Measurements from ENCODE around the gene FAM78B.

Gene FAM78B

DNA sequence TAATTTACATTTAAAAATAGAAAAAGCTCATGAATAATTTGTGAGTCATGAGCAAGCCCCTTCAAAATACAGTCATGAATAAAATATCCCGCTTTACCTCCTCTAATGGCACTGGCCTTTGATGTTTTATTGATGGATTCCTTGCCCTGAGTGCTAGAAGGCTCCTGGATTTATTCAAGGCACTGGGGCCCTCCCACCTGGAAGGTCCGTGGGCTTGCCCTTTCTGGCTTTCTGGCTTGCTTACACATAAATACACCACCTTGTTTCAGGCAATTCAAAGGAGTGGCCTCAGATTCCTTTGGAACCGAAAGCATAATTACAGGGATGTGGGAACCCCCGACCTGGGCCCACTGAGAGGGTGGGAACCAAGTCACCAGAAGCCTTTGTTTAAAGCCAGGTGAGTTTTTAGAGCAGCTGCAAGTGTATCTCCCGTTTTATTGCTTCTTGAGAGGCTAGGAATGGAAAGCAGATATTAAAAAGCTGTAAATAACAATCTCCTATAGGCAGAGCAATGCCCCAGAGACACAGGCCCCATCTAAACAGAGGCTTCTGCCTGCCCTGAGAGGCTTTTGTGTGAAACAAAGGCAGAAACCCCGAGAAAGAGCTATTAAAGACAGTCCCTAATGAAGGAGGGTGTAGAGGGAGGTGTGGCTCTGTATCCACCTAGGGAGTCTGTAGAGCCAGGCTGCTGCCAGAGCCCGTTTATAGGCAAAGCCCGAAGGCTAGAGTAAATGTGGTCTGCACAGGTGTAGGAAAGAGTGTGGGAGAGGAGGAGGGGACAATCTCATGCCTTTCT lies 126.4 kb downstream of the FAM78B start:
- Histone ChIP-seq H3K4me3 (ENCODE audit: low read depth in 1 of 2, low read length in 2 of 2) (no peak overlapping the region), H3K27me3 (ENCODE audit: insufficient read depth, low read length, poor library complexity) (peaks cover 36% of the 10 kb centered on the region), H3K36me3 (ENCODE audit: insufficient read depth, low read length) (no peaks in the 10 kb centered on the region), H3K79me2 (ENCODE audit: insufficient read depth, low read length) (no peaks in the 10 kb centered on the region), H3K4me2 (ENCODE audit: insufficient read depth, low read length) (no peak overlapping the region), H3K9ac (ENCODE audit: low read depth, low read length) (no peak overlapping the region), H3K27ac (ENCODE audit: low read length) (no peak overlapping the region), H3K9me3 (ENCODE audit: insufficient read depth, low read length, severe bottlenecking) (no peaks in the 10 kb centered on the region), H4K20me1 (ENCODE audit: insufficient read depth, low read length) (0 out of 2 replicates have a peak, but pooled peaks cover 2% of the 10 kb centered on the region), H3K4me1 (ENCODE audit: insufficient read depth, low read length) (no peaks in the 10 kb centered on the region), H2AFZ (ENCODE audit: low read depth, low read length) (no peak overlapping the region)
- ATAC-seq (ENCODE audit: insufficient read depth, low read depth) = no peak
- TF ChIP-seq, protein P1, sequence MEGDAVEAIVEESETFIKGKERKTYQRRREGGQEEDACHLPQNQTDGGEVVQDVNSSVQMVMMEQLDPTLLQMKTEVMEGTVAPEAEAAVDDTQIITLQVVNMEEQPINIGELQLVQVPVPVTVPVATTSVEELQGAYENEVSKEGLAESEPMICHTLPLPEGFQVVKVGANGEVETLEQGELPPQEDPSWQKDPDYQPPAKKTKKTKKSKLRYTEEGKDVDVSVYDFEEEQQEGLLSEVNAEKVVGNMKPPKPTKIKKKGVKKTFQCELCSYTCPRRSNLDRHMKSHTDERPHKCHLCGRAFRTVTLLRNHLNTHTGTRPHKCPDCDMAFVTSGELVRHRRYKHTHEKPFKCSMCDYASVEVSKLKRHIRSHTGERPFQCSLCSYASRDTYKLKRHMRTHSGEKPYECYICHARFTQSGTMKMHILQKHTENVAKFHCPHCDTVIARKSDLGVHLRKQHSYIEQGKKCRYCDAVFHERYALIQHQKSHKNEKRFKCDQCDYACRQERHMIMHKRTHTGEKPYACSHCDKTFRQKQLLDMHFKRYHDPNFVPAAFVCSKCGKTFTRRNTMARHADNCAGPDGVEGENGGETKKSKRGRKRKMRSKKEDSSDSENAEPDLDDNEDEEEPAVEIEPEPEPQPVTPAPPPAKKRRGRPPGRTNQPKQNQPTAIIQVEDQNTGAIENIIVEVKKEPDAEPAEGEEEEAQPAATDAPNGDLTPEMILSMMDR (IDR thresholded peaks at IDR 0.05; ENCODE audit: borderline replicate concordance, extremely low read depth, low read length, poor library complexity, severe bottlenecking) = no peak
- TF ChIP-seq EZH2 (IDR thresholded peaks at IDR 0.05; ENCODE audit: borderline replicate concordance, low read depth, low read length, severe bottlenecking) = no peak
- no peak for DNase-seq

DNA sequence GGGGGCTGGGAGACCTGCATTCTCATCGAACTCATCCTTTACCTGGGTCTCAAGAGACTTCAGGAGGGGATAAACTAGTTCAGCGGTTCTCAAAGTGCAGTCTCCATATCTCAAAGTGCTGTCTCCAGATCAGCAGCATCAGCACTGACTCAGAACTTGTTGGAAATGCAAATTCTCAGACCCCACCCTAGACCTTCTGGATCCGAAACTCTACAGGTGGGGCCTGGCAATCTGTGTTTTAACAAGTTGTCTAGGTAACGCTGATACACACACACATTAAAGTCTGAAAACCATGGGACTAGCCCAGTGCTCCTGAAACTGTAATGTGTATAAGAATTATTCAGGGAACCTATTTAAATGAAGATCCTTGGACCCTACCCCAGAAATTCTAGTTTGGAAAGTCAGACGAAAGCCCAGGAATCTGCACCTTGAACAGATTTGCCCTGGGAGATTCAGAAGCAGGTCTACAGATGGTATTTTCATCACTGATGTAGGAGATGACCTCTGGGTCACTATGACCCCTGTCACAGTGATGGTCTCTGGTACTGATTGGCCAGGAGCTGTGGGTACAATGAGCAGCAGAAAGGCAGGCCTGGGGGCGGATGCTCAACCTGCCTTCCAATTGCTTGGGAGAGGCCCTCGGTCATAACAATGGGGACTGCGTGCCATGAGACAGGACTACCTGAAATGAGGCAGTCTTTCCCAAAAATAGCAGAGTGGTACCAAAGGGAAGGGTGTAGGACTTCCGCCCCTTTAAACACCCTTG lies 127.2 kb downstream of the FAM78B start:
- Histone ChIP-seq H3K4me1 (ENCODE audit: insufficient read depth, low read length) (no peaks in the 10 kb centered on the region), H3K9me3 (ENCODE audit: insufficient read depth, low read length, severe bottlenecking) (no peaks in the 10 kb centered on the region), H3K4me3 (ENCODE audit: low read depth in 1 of 2, low read length in 2 of 2) (no peak overlapping the region), H2AFZ (ENCODE audit: low read depth, low read length) (no peak overlapping the region), H3K9ac (ENCODE audit: low read depth, low read length) (no peak overlapping the region), H3K27me3 (ENCODE audit: insufficient read depth, low read length, poor library complexity) (peaks cover 41% of the 10 kb centered on the region), H3K27ac (ENCODE audit: low read length) (no peak overlapping the region), H3K79me2 (ENCODE audit: insufficient read depth, low read length) (no peaks in the 10 kb centered on the region), H4K20me1 (ENCODE audit: insufficient read depth, low read length) (0 out of 2 replicates have a peak, but pooled peaks cover 2% of the 10 kb centered on the region), H3K36me3 (ENCODE audit: insufficient read depth, low read length) (no peaks in the 10 kb centered on the region), H3K4me2 (ENCODE audit: insufficient read depth, low read length) (no peak overlapping the region)
- DNase-seq (no peak), ATAC-seq (ENCODE audit: insufficient read depth, low read depth) (no peak)
- no peak for TF ChIP-seq EZH2 (IDR thresholded peaks at IDR 0.05; ENCODE audit: borderline replicate concordance, low read depth, low read length, severe bottlenecking)
- TF ChIP-seq, protein P1 (IDR thresholded peaks at IDR 0.05; ENCODE audit: borderline replicate concordance, extremely low read depth, low read length, poor library complexity, severe bottlenecking) = no peak

DNA sequence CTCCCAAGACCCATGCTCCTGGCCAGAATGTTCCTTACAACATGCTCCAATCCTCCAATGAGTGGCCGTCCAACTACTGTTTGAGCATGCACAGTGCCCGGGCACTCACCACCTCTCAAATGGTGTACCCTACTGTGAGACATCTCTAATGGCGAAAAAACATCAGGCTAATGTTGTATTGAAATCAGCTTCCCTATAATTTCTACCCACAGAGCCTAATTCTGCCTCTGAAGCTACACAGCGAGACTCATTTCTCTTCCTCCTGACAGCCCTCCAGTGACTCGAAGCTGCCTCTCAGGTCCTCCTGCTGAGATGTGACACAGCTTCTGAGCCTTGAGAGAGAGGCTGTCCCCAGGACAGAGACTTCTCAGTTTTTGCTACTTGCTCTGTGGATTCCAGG lies 130.7 kb downstream of the FAM78B start:
- Histone ChIP-seq H3K4me2 (ENCODE audit: insufficient read depth, low read length) (no peak overlapping the region), H3K79me2 (ENCODE audit: insufficient read depth, low read length) (no peaks in the 10 kb centered on the region), H2AFZ (ENCODE audit: low read depth, low read length) (no peak overlapping the region), H3K27ac (ENCODE audit: low read length) (no peak overlapping the region), H3K9ac (ENCODE audit: low read depth, low read length) (no peak overlapping the region), H3K4me1 (ENCODE audit: insufficient read depth, low read length) (no peaks in the 10 kb centered on the region), H3K27me3 (ENCODE audit: insufficient read depth, low read length, poor library complexity) (peaks cover 35% of the 10 kb centered on the region), H3K9me3 (ENCODE audit: insufficient read depth, low read length, severe bottlenecking) (no peaks in the 10 kb centered on the region), H3K4me3 (ENCODE audit: low read depth in 1 of 2, low read length in 2 of 2) (no peak overlapping the region), H4K20me1 (ENCODE audit: insufficient read depth, low read length) (no peaks in the 10 kb centered on the region), H3K36me3 (ENCODE audit: insufficient read depth, low read length) (no peaks in the 10 kb centered on the region)
- TF ChIP-seq, protein P1 (IDR thresholded peaks at IDR 0.05; ENCODE audit: borderline replicate concordance, extremely low read depth, low read length, poor library complexity, severe bottlenecking) = no peak
- no peak for TF ChIP-seq EZH2 (IDR thresholded peaks at IDR 0.05; ENCODE audit: borderline replicate concordance, low read depth, low read length, severe bottlenecking)
- ATAC-seq (ENCODE audit: insufficient read depth, low read depth) = no peak
- DNase-seq = no peak

Measured in DND-41 (cell line).